T-helper 1 cell treated with Interleukin-12 subunit alpha and Interleukin-12 subunit beta and Interleukin-4 antibody, amounts not matched to agents 30 μg/mL and 1 μg/mL, for 36 hours (primary cell): ENCODE measurements around the gene POU3F1.

Source experiments
- H3K27ac Mint-ChIP-seq: one replicate; pipeline ENCODE4 v1.8.0; 2021; ENCODE audit warnings: mild to moderate bottlenecking, mixed read lengths
- H3K27me3 Mint-ChIP-seq: one replicate; pipeline ENCODE4 v1.8.0; 2021; ENCODE audit warnings: low read depth, mixed read lengths
- H3K36me3 Mint-ChIP-seq: one replicate; pipeline ENCODE4 v1.8.0; 2021; ENCODE audit warnings: low read depth, mixed read lengths
- H3K4me1 Mint-ChIP-seq: one replicate; pipeline ENCODE4 v1.8.0; 2021; ENCODE audit warnings: low read depth, mixed read lengths
- H3K4me3 Mint-ChIP-seq: one replicate; pipeline ENCODE4 v1.8.0; 2021; ENCODE audit warnings: mild to moderate bottlenecking, moderate library complexity, mixed read lengths
- H3K9me3 Mint-ChIP-seq: one replicate; pipeline ENCODE4 v1.8.0; 2021; ENCODE audit warnings: mixed read lengths

POU3F1 gene

GRCh38 chr1:38063616-38064015 lies 17.0 kb upstream of the POU3F1 start:
- Mint-ChIP-seq H3K36me3 (no peaks in the 10 kb centered on the region), H3K9me3 (no peaks in the 10 kb centered on the region), H3K4me1 (no peaks in the 10 kb centered on the region), H3K27me3 (peaks cover 12% of the 10 kb centered on the region), H3K27ac (no peak overlapping the region), H3K4me3 (no peak overlapping the region)

- Mint-ChIP-seq H3K27me3 (peaks cover 9% of the 10 kb centered on the region), H3K4me3 (no peak overlapping the region), H3K9me3 (no peaks in the 10 kb centered on the region), H3K4me1 (no peaks in the 10 kb centered on the region), H3K27ac (no peak overlapping the region), H3K36me3 (no peaks in the 10 kb centered on the region)
Observed at GRCh38 chr1:38062361-38063288, 16.0 kb upstream of the POU3F1 start.

GRCh38 chr1:38061883-38062328 lies 15.3 kb upstream of the POU3F1 start:
- H3K9me3 Mint-ChIP-seq: no peaks in the 10 kb centered on the region
- H3K27me3 Mint-ChIP-seq: peaks cover 4% of the 10 kb centered on the region
- no peaks in the 10 kb centered on the region for H3K4me1 Mint-ChIP-seq
- H3K27ac Mint-ChIP-seq: no peak overlapping the region
- no peak overlapping the region for H3K4me3 Mint-ChIP-seq
- H3K36me3 Mint-ChIP-seq: no peaks in the 10 kb centered on the region

DNA sequence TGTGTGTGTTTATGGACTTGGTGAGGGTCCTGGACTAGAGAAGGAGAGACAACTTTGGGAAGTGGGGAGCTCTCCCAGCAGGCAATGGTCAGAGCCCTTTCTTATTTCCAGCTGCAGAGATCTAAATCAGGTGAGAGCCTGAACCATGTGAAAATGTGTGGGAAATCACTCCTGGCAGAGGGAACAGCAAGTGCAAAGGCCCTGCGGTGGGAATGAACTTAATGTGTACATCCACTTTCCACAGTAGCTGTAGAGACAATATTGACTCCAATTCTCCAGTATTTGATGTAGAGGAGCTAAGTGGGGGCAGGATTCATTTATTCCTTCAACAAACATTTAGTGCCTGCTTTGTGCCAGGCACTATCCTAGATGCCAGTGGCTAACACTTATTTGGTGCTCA lies 14.7 kb upstream of the POU3F1 start:
- Mint-ChIP-seq H3K4me3 (no peak overlapping the region), H3K9me3 (no peaks in the 10 kb centered on the region), H3K36me3 (no peaks in the 10 kb centered on the region), H3K27ac (no peak overlapping the region), H3K27me3 (peaks cover 4% of the 10 kb centered on the region), H3K4me1 (no peaks in the 10 kb centered on the region)

DNA sequence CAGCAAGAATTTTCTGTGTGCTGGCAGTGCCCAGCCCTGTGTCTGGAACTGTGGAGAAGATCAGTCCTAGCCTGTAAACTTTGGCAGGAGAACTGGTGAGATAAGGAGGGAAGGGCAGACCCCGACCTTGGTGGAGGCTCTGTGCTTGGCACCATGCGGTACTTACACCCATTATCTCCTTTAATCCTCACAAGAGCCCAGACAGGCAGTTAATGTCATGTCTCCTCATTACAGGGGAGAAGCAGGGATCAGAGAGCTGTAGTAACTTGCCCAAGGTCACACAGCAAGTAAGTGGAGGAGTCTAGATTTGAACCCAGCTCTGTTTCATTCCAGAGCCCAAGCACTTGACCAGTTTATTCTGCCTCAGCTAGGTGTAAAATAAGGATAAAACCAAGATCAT lies 13.9 kb upstream of the POU3F1 start:
- Mint-ChIP-seq H3K4me1 (no peaks in the 10 kb centered on the region), H3K27me3 (peaks cover 10% of the 10 kb centered on the region), H3K27ac (no peak overlapping the region), H3K4me3 (no peak overlapping the region), H3K36me3 (no peaks in the 10 kb centered on the region), H3K9me3 (no peaks in the 10 kb centered on the region)

GRCh38 chr1:38059635-38060250 lies 13.2 kb upstream of the POU3F1 start:
- Mint-ChIP-seq H3K4me1 (no peaks in the 10 kb centered on the region), H3K9me3 (no peaks in the 10 kb centered on the region), H3K4me3 (no peak overlapping the region), H3K27me3 (peaks cover 15% of the 10 kb centered on the region), H3K27ac (no peak overlapping the region), H3K36me3 (no peaks in the 10 kb centered on the region)

- no peak overlapping the region for H3K4me3 Mint-ChIP-seq
- no peaks in the 10 kb centered on the region for H3K9me3 Mint-ChIP-seq
- no peaks in the 10 kb centered on the region for H3K36me3 Mint-ChIP-seq
- H3K27ac Mint-ChIP-seq: no peak overlapping the region
- H3K4me1 Mint-ChIP-seq: peaks cover 6% of the 10 kb centered on the region
- H3K27me3 Mint-ChIP-seq: peaks cover 11% of the 10 kb centered on the region
Observed at GRCh38 chr1:38055965-38056364, 9.4 kb upstream of the POU3F1 start.

- H3K4me3 Mint-ChIP-seq: no peak overlapping the region
- H3K9me3 Mint-ChIP-seq: no peaks in the 10 kb centered on the region
- no peaks in the 10 kb centered on the region for H3K36me3 Mint-ChIP-seq
Observed at GRCh38 chr1:38055398-38055797, 8.8 kb upstream of the POU3F1 start.

GRCh38 chr1:38053416-38054091 lies 7.0 kb upstream of the POU3F1 start:
- Mint-ChIP-seq H3K9me3 (no peaks in the 10 kb centered on the region), H3K27ac (no peak overlapping the region), H3K27me3 (peaks cover 20% of the 10 kb centered on the region), H3K4me3 (no peak overlapping the region), H3K36me3 (no peaks in the 10 kb centered on the region), H3K4me1 (peaks cover 6% of the 10 kb centered on the region)

More at GRCh38 chr1:38055398-38055797, 8.8 kb upstream of the POU3F1 start:
- peaks cover 6% of the 10 kb centered on the region for H3K4me1 Mint-ChIP-seq
- peaks cover 11% of the 10 kb centered on the region for H3K27me3 Mint-ChIP-seq
- H3K27ac Mint-ChIP-seq: no peak overlapping the region

GRCh38 chr1:38052750-38053415 lies 6.3 kb upstream of the POU3F1 start:
- Mint-ChIP-seq H3K4me3 (no peak overlapping the region), H3K4me1 (peaks cover 6% of the 10 kb centered on the region), H3K9me3 (no peaks in the 10 kb centered on the region), H3K27me3 (peaks cover 27% of the 10 kb centered on the region), H3K27ac (no peak overlapping the region), H3K36me3 (no peaks in the 10 kb centered on the region)

DNA sequence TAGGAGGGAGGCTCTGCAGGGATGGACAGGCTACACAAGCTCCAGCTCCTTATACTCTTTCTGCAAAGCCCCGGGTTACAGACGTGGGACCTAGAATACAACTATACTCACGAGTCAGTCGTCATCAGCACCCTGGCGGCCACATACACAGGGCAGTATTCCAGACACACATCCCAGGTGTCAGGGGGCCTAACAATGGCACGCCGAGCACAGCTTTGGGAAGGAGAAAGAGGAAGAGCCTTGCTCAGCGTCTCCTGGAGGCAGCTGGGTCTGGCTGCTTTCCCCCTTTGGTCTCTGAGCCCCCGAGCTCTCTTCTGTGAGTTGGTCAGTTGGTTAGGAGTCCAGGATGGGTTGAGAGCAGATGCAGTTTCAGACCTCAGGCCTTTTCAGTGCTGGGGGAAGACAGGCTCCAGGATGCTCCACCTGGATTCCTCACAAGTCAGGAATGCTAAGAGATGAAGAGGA lies 4.5 kb upstream of the POU3F1 start:
- Mint-ChIP-seq H3K4me1 (peaks cover 6% of the 10 kb centered on the region), H3K9me3 (no peaks in the 10 kb centered on the region)

DNA sequence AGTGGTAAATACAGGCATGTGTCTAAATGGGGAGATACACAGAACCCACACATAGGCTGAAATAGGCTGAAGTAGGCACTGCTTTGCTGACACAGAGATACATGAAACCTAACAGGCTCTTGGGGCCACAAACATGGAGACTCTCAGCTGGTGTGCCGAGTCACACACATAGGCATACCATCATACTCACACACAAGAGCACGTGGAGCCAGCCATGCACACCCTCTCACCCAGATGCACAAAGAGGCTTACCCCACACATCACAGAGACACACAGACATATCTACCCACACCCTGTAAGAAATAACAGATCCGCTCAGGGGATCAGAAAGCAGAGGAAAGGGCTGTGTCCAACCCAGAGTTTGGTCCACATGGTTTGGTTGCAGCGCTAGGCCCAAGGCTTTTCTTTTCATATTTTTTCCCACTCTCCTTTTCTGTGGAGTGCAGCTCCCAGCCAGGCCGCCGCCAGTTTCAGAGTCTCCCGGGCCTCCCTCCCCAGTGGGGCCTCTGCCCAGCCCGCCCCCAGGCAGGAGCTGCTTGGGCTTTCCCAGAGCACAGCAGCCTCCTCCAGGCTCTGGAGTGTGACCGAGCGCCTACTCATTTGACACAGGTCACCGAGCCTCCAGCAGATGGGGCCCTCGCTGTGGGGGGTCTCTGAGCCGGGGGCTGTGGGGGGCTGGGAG lies 3.9 kb upstream of the POU3F1 start:
- no peaks in the 10 kb centered on the region for H3K36me3 Mint-ChIP-seq

More for the DNA sequence above, 4.5 kb upstream of the POU3F1 start:
- H3K36me3 Mint-ChIP-seq: no peaks in the 10 kb centered on the region
- H3K27ac Mint-ChIP-seq: no peak overlapping the region
- H3K4me3 Mint-ChIP-seq: no peak overlapping the region
- peaks cover 34% of the 10 kb centered on the region for H3K27me3 Mint-ChIP-seq

DNA sequence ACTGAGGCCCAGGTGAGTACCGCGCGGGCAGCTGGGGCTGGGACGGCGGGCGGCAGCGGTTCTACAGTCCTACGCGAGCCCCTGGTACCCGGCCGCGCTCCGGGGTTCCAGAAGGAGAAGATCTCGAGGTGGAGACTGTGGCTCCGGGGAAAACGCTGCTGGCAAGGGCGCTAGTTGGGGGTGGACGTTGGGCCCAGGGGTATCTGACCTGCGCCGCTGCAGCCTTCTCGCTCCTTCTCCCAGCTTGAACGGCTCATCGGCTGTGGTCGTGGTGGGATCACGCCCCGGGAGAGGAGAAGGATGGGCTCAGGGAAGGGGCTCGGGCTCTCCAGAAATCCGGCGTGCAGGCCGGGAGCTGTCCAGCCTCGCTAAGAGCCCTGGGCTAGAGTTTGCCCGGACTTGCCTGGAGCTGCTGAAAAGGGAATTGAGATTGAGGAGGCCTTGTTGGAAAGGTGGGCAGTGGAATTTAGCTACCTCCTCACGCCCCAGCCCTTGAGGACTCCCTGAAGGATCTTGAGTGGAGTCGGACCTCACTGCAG lies 1.1 kb upstream of the POU3F1 start:
- Mint-ChIP-seq H3K4me3 (peak overlapping the region; percentile 70), H3K27ac (no peak overlapping the region), H3K4me1 (peaks cover 1% of the 10 kb centered on the region), H3K9me3 (no peaks in the 10 kb centered on the region), H3K27me3 (peaks cover 49% of the 10 kb centered on the region), H3K36me3 (no peaks in the 10 kb centered on the region)

More for the DNA sequence above, 3.9 kb upstream of the POU3F1 start:
- H3K9me3 Mint-ChIP-seq: no peaks in the 10 kb centered on the region
- H3K4me1 Mint-ChIP-seq: peaks cover 6% of the 10 kb centered on the region
- peaks cover 30% of the 10 kb centered on the region for H3K27me3 Mint-ChIP-seq
- no peak overlapping the region for H3K27ac Mint-ChIP-seq
- no peak overlapping the region for H3K4me3 Mint-ChIP-seq
